ENCODE data around the gene DIP2C. TPM values are rescaled to one million over a fixed set of nuclear protein-coding genes. Genes with fewer than 3 reads are reported as not detected.

DIP2C gene
- total and polyA plus RNA-seq, 2 donors (not counting 1 experiment from before 2014, with no cell fraction given): 1.3 to 1.9 TPM

GRCh38 chr10:393787-394438, 295.6 kb downstream of the DIP2C start:
- DNase-seq (no peak), ATAC-seq (ENCODE audit: low read depth) (no peak)
- Histone ChIP-seq H4K20me1 (ENCODE audit: control insufficient read depth, insufficient read depth, low read length, poor library complexity, severe bottlenecking) (no peaks in the 10 kb centered on the region), H3K4me1 (ENCODE audit: control insufficient read depth in 2 of 2, insufficient read depth in 2 of 2, low read length in 2 of 2) (no peaks in the 10 kb centered on the region), H3K4me3 (ENCODE audit: control extremely low read depth in 1 of 5, extremely low read depth in 1 of 5, insufficient read depth in 1 of 5, low read depth in 2 of 5, low read length in 4 of 5) (no peak overlapping the region), H3K79me2 (ENCODE audit: control insufficient read depth, insufficient read depth, low read length) (no peaks in the 10 kb centered on the region), H3K27ac (ENCODE audit: low read length in 2 of 2) (no peak overlapping the region), H3K9ac (ENCODE audit: low read length) (no peak overlapping the region), H2AFZ (ENCODE audit: insufficient read depth, low read depth, low read length, poor library complexity, severe bottlenecking) (no peak overlapping the region), H3K36me3 (replicated peaks in 1 of 2; ENCODE audit: control extremely low read depth in 1 of 2, control insufficient read depth in 1 of 2, extremely low read depth in 1 of 2, insufficient read depth in 2 of 2, low read length in 1 of 2) (no peaks in the 10 kb centered on the region), H3K4me2 (replicated peaks; ENCODE audit: low read depth, low read length, poor library complexity, severe bottlenecking) (no peak overlapping the region), H3K9me3 (ENCODE audit: control extremely low read depth in 1 of 3, control insufficient read depth in 2 of 3, insufficient read depth in 1 of 3, low read length in 2 of 3) (no peaks in the 10 kb centered on the region), H3K27me3 (replicated peaks in 1 of 4; ENCODE audit: control extremely low read depth in 1 of 4, control insufficient read depth in 3 of 4, insufficient read depth in 4 of 4, low read length in 3 of 4) (no peaks in the 10 kb centered on the region)
- TF ChIP-seq CTCF (IDR thresholded peaks at IDR 0.05) (no peak), EZH2 (IDR thresholded peaks at IDR 0.05; ENCODE audit: borderline replicate concordance, insufficient read depth, low read depth, low read length, poor library complexity, severe bottlenecking) (no peak)
- POLR2A ChIA-PET: no interaction called here
- WGBS (ENCODE audit: insufficient coverage): 94% methylated on average over 11 of the region's 14 CpGs
- Mint-ChIP-seq H3K4me3 (no peak overlapping the region), H3K27ac (no peak overlapping the region), H3K4me1 (peaks cover 4% of the 10 kb centered on the region), H3K9me3 (ENCODE audit: insufficient read depth) (no peaks in the 10 kb centered on the region), H3K27me3 (no peaks in the 10 kb centered on the region)
- intact Hi-C loops (cut with micrococcal nuclease): no loop called here
- CTCF ChIA-PET: no interaction called here

- TF ChIP-seq CTCF (IDR thresholded peaks at IDR 0.05) (no peak), EZH2 (IDR thresholded peaks at IDR 0.05; ENCODE audit: borderline replicate concordance, insufficient read depth, low read depth, low read length, poor library complexity, severe bottlenecking) (no peak)
Observed at GRCh38 chr10:393106-393745, 296.2 kb downstream of the DIP2C start.

More at GRCh38 chr10:393106-393745, 296.2 kb downstream of the DIP2C start:
- H3K4me2 ChIP-seq (replicated peaks; ENCODE audit: low read depth, low read length, poor library complexity, severe bottlenecking): no peak overlapping the region
- H3K27ac ChIP-seq (ENCODE audit: low read length in 2 of 2): no peak overlapping the region
- no peaks in the 10 kb centered on the region for H3K9me3 ChIP-seq (ENCODE audit: control extremely low read depth in 1 of 3, control insufficient read depth in 2 of 3, insufficient read depth in 1 of 3, low read length in 2 of 3)
- no peak overlapping the region for H3K9ac ChIP-seq (ENCODE audit: low read length)
- H3K36me3 ChIP-seq (replicated peaks in 1 of 2; ENCODE audit: control extremely low read depth in 1 of 2, control insufficient read depth in 1 of 2, extremely low read depth in 1 of 2, insufficient read depth in 2 of 2, low read length in 1 of 2): no peaks in the 10 kb centered on the region
- intact Hi-C loops (cut with micrococcal nuclease): no loop called here
- POLR2A ChIA-PET: no interaction called here
- no peak for ATAC-seq (ENCODE audit: low read depth)
- Mint-ChIP-seq H3K4me3 (no peak overlapping the region), H3K9me3 (ENCODE audit: insufficient read depth) (no peaks in the 10 kb centered on the region), H3K4me1 (peaks cover 4% of the 10 kb centered on the region), H3K27ac (no peak overlapping the region), H3K27me3 (no peaks in the 10 kb centered on the region)
- DNase-seq: no peak
- WGBS (ENCODE audit: insufficient coverage): 88% methylated on average over 6 of the region's 13 CpGs
- no peaks in the 10 kb centered on the region for H3K4me1 ChIP-seq (ENCODE audit: control insufficient read depth in 2 of 2, insufficient read depth in 2 of 2, low read length in 2 of 2)
- no peaks in the 10 kb centered on the region for H3K27me3 ChIP-seq (replicated peaks in 1 of 4; ENCODE audit: control extremely low read depth in 1 of 4, control insufficient read depth in 3 of 4, insufficient read depth in 4 of 4, low read length in 3 of 4)
- H4K20me1 ChIP-seq (ENCODE audit: control insufficient read depth, insufficient read depth, low read length, poor library complexity, severe bottlenecking): no peaks in the 10 kb centered on the region
- no peak overlapping the region for H3K4me3 ChIP-seq (ENCODE audit: control extremely low read depth in 1 of 5, extremely low read depth in 1 of 5, insufficient read depth in 1 of 5, low read depth in 2 of 5, low read length in 4 of 5)
- H2AFZ ChIP-seq (ENCODE audit: insufficient read depth, low read depth, low read length, poor library complexity, severe bottlenecking): no peak overlapping the region
- CTCF ChIA-PET: no interaction called here
- no peaks in the 10 kb centered on the region for H3K79me2 ChIP-seq (ENCODE audit: control insufficient read depth, insufficient read depth, low read length)
